ENCODE measurements around the gene SLC38A2.

GRCh38 chr12:46361667-46362034 lies 10.9 kb downstream of the SLC38A2 start:
- TF ChIP-seq EZH2 (IDR thresholded peaks at IDR 0.05) (no peak), CTCF (IDR thresholded peaks at IDR 0.05) (no peak)

All from neural progenitor cell (in vitro differentiated cells).